Measurements from ENCODE around the gene QRFP.
"Not testable (repeated sequence)": the region's sequence is repeated elsewhere in the genome, so short reads cannot be mapped to it uniquely, and the experiment has no call there.

QRFP gene

GRCh38 chr9:130919559-130920145 lies 23.0 kb upstream of the QRFP start:
- no peak for DNase-seq

- DNase-seq, result no peak
These were observed 22.4 kb upstream of the QRFP start for GRCh38 chr9:130918826-130919558.

GRCh38 chr9:130918101-130918825 lies 21.7 kb upstream of the QRFP start:
- DNase-seq, result no peak

GRCh38 chr9:130917168-130917960 lies 20.8 kb upstream of the QRFP start:
- no peak for DNase-seq

GRCh38 chr9:130915096-130915447 lies 18.5 kb upstream of the QRFP start:
- no peak for DNase-seq

- no peak for DNase-seq
These were observed 17.9 kb upstream of the QRFP start for GRCh38 chr9:130914417-130915095.

GRCh38 chr9:130913599-130914416 lies 17.2 kb upstream of the QRFP start:
- no peak for DNase-seq

GRCh38 chr9:130912932-130913598 lies 16.5 kb upstream of the QRFP start:
- no peak for DNase-seq

- no peak for DNase-seq
These were observed 14.8 kb upstream of the QRFP start for GRCh38 chr9:130911254-130912049.

- DNase-seq, result not testable (repeated sequence)
These were observed 14.1 kb upstream of the QRFP start for GRCh38 chr9:130910670-130911069.

- not testable (repeated sequence) for DNase-seq
These were observed 13.4 kb upstream of the QRFP start for GRCh38 chr9:130910041-130910440.

- DNase-seq, result no peak
These were observed 12.3 kb upstream of the QRFP start for GRCh38 chr9:130908878-130909355.

GRCh38 chr9:130908146-130908877 lies 11.7 kb upstream of the QRFP start:
- no peak for DNase-seq

- DNase-seq, result no peak
These were observed 10.3 kb upstream of the QRFP start for GRCh38 chr9:130906735-130907416.

GRCh38 chr9:130905902-130906734 lies 9.5 kb upstream of the QRFP start:
- DNase-seq, result no peak

GRCh38 chr9:130905125-130905901 lies 8.7 kb upstream of the QRFP start:
- no peak for DNase-seq
